ENCODE measurements around the gene MUCL3.

- TF ChIP-seq CTCF (IDR thresholded peaks at IDR 0.05; ENCODE audit: low read depth, low read length, poor library complexity, severe bottlenecking) (no peak), EZH2phosphoT487 (IDR thresholded peaks at IDR 0.05; ENCODE audit: borderline replicate concordance, low read length) (no peak)
Observed at GRCh38 chr6:30939473-30939872, 1.3 kb upstream of the MUCL3 start.

Data from DOHH2 (cell line).